Measurements from ENCODE around the gene USP49. TPM values are rescaled to one million over a fixed set of nuclear protein-coding genes. Genes with fewer than 3 reads are reported as not detected.
A peak's percentile ranks its signal among the peaks of the same experiment; 100 is the strongest.

The USP49 gene
- total RNA-seq, 4 donors from 2014 or later = 2.3 to 16.5 (median 6.6) TPM

DNA sequence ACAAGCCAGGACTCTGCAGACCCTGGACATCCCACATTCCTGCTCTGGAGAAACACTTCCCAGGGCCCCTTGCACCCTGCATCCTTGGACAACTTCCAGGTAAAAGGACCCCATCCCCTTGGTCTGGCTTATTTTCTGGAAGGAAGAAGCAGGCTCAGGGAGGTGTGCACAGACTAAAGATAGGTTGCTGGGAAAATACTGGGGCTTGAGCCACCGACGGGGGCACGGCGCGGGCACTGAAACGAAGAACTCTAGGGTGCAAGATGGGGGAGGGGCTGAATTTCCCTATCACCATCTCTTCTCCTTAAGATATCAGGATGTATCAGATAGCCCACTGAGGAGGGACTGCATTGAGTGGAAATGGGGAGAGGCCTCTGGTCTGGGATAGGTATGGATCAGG, 116.3 kb downstream of the USP49 start:
- no peak for DNase-seq
- Histone ChIP-seq H3K27me3 (no peaks in the 10 kb centered on the region), H3K9me3 (no peaks in the 10 kb centered on the region), H3K36me3 (no peaks in the 10 kb centered on the region), H3K4me3 (peak overlapping the region; percentile 61 to 62), H3K4me1 (peaks cover 0 to 12% of the 10 kb centered on the region in 2 donors), H3K27ac (peak overlapping the region in 1 of 2 donors; percentile 63)
- intact Hi-C loops (cut with DNase I; ENCODE audit: low total_unique reads) = no loop called here
- TF ChIP-seq, protein P1, sequence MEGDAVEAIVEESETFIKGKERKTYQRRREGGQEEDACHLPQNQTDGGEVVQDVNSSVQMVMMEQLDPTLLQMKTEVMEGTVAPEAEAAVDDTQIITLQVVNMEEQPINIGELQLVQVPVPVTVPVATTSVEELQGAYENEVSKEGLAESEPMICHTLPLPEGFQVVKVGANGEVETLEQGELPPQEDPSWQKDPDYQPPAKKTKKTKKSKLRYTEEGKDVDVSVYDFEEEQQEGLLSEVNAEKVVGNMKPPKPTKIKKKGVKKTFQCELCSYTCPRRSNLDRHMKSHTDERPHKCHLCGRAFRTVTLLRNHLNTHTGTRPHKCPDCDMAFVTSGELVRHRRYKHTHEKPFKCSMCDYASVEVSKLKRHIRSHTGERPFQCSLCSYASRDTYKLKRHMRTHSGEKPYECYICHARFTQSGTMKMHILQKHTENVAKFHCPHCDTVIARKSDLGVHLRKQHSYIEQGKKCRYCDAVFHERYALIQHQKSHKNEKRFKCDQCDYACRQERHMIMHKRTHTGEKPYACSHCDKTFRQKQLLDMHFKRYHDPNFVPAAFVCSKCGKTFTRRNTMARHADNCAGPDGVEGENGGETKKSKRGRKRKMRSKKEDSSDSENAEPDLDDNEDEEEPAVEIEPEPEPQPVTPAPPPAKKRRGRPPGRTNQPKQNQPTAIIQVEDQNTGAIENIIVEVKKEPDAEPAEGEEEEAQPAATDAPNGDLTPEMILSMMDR (IDR thresholded peaks at IDR 0.05) = no peak
- TF ChIP-seq POLR2A (IDR thresholded peaks at IDR 0.05) = no peak

DNA sequence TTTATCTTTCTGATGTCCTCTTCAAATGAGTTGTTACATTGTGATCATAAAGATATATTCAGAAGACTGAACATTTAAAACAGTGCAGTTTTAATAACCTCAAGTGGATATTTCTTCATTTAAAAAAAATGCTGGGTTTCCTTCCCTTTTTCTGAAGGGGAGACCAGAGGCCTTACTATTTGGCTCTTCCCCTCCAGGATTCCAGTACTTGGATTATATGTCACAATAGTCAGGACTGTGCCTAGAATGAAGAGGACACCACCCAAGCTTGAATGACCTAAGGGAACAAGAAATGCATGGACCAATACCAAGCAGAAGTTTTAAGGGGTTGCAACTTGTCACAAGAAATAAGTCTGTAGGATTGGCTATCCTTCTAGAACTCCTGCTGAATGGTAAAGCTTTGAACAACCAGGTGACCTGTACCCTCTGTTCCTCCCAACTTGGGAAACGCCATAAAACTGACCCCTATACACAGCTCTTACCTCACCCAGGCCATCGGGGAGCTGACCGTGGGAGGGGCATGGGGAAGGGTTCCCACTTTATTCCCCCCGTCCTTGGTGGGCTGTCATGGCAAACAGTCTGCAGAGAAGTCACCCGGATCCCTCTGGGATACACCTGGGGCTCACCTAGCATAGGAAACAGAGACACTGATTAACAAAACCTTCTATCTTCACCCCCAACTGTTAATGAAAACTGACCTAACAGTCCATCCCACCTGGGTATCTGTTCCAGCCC, 117.5 kb downstream of the USP49 start:
- DNase-seq = no peak
- H3K4me3 ChIP-seq = no peak overlapping the region
- H3K27me3 ChIP-seq = no peaks in the 10 kb centered on the region
- intact Hi-C loops (cut with DNase I; ENCODE audit: low total_unique reads) = no loop called here
- no peaks in the 10 kb centered on the region for H3K36me3 ChIP-seq
- no peaks in the 10 kb centered on the region for H3K9me3 ChIP-seq
- H3K27ac ChIP-seq = no peak overlapping the region
- TF ChIP-seq, protein P1 (IDR thresholded peaks at IDR 0.05) = no peak
- no peak for TF ChIP-seq POLR2A (IDR thresholded peaks at IDR 0.05)
- peaks cover 0 to 12% of the 10 kb centered on the region in 2 donors for H3K4me1 ChIP-seq

DNA sequence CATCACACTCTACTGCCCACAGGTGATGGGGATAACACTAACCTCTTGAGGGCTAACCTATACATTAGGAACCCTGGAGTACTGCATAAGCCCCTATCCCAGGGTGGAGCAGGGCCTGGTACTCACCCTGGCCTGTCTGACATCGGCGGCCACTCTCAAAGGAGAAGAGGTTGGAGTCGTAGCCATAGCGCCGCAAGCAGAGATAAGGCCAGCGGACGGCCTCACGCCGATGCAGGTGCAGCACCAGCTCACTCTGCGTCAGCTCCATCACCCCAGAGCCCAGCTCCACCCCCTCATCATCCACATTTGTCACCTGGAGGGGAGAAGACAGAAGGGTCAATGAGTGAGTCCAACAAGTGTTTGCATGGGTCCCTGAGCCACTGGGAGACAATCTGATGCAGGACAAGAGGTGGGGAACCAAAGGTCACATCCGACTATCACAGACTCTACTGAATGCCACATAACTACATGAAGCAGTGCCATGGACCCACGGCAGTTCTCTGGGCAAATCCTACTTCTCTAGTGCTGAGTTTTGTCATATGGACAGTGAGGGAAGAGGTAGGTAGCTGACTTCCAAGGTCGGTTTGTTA, 119.8 kb downstream of the USP49 start:
- Histone ChIP-seq H3K27ac (no peak overlapping the region), H3K27me3 (no peaks in the 10 kb centered on the region), H3K4me1 (peaks cover 0 to 8% of the 10 kb centered on the region in 2 donors), H3K36me3 (no peaks in the 10 kb centered on the region), H3K9me3 (no peaks in the 10 kb centered on the region), H3K4me3 (no peak overlapping the region)
- no peak for TF ChIP-seq POLR2A (IDR thresholded peaks at IDR 0.05)
- TF ChIP-seq, protein P1 (IDR thresholded peaks at IDR 0.05) = no peak
- DNase-seq = no peak
- intact Hi-C loops (cut with DNase I; ENCODE audit: low total_unique reads) = no loop called here

DNA sequence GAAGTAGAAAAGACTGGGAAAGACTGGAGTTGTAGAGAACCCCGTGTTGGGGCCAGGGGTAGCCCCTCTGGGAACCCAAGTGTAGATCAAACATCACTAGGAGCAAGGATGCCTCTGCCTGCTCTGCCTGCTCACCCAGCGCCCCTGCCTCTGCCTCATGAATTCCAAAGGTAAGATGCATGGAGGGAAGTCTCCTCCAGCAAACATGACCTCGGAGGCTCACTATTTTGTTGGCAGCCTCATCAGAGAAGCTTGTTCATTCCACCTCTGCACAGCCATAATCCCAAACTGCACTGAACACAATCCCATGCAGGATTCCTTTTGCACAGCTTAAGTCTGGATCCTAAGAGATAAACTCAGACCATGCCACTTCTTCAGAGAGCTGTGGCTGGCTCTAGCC, 120.3 kb downstream of the USP49 start:
- no peak for DNase-seq
- TF ChIP-seq POLR2A (IDR thresholded peaks at IDR 0.05) = no peak
- TF ChIP-seq, protein P1 (IDR thresholded peaks at IDR 0.05) = no peak
- no peaks in the 10 kb centered on the region for H3K36me3 ChIP-seq
- intact Hi-C loops (cut with DNase I; ENCODE audit: low total_unique reads) = no loop called here
- H3K4me1 ChIP-seq = peaks cover 0 to 8% of the 10 kb centered on the region in 2 donors
- no peak overlapping the region for H3K27ac ChIP-seq
- no peak overlapping the region for H3K4me3 ChIP-seq
- H3K27me3 ChIP-seq = no peaks in the 10 kb centered on the region
- no peaks in the 10 kb centered on the region for H3K9me3 ChIP-seq

Measured in uterus (tissue), 4 donors.